HG03342 (cell line): ENCODE results near the gene SST.

ENCODE experiments used
- ATAC-seq: cut with Tn5 transposase; IDR thresholded peaks from one replicate; pipeline ENCODE4 v1.9.1; 2021; ENCODE audit warnings: mild to moderate bottlenecking, moderate library complexity; ENCODE audit not compliant: unreplicated experiment

SST gene

GRCh38 chr3:187669675-187670504, at the start of gene SST:
Gene SST, minus strand, starts transcription at chr3:187670394. Its CDS starts 103 bp downstream, at chr3:187670291.
- ATAC-seq: no peak

DNA sequence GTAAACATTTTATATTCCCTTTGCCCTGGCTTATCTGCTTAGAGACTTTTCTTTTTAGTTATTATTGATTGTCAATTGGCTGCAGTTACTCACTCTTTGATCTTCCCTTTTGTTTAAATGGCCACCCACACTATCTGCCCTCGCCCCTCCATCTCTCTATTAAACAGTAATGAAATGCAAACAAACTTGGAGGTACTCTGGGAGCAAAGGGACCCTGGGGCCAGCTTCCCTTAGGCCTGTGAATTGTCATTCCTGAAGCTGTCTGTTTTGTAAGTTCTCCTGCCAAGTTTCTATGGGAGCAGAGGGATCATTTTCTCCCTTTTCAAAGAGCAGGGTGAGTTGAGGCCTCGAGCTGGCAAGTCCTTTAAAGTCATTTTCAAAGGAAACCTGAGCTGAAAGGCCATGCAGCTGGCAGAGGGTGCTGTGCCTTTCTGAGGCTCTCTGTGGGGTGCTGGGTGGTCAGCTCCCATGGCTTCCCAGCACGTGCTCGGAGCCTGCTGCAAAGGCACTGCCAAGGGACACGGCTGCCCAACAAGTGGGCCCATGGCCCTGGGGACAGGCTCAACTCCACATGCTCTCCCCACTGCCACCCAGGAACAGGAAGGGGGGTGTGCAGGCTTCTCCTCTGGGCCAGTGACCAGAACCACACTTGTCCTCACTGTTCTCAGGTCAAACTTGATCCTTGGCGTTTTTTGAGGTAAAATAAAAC, 49.6 kb upstream of the SST start:
- no peak for ATAC-seq

DNA sequence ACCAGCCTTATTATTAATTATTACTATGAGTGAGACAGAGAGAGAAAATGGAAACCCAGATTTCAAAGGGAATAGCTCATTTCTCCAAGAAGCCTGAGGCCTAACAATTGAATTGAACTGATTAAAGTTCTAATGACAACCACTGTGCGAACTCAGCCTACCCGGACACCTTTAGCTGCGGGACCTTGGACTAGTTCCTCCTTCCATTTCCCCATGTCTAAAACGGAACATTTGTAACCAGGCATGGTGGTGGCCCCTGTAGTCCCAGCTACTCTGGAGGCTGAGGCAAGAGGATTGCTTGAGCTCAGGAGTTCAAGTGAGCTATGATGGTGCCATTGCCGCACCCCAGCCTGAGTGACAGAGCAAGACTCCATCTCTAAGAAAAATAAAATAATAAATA, 48.6 kb upstream of the SST start:
- ATAC-seq: no peak

DNA sequence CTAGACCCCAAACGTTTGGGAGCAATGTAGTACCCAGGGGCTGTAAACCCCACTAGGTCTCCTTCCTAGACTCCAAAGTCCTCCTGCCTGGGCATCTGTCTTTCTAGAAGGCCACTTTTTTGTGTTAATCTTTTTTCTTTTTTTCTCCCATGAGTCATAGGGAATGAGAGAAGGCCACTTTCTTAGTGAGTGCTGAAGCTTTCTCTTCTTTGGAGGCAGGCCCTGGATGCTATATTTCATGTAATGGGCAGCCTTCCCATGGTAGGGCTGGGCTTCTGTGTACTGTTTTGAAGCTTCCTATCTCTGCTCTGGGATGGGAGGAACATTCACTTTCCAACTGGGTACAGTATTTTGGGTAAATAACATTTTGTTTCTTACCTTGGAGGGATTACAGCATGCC, 47.4 kb upstream of the SST start:
- ATAC-seq: no peak

DNA sequence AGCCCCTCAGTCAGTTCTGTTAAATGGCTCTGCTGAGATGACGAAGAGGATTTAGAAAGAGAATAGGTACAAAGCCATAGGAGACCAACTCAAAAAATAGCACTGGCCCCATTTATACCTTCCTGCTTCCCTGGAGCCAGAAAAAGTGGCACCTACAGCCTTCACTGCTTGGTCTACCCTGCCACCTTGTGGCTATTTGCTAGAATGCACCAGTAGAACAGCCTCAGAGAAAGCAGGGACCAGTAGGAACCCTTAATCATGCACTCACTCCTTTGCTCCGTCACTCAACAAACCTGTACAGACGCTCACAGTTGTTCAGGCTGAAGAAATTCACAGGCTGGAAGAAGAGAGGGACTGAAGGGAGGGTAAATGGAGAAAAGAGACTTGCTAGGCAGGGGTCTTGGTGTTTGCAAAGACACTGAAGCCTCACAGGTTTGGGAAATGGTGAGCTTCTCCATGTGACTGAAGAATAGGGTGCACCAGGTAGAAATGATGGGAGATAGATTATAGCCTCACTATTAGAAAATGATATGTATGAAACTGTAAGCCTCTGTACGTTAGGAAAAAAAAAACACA, 44.3 kb upstream of the SST start:
- peak; percentile 91 for ATAC-seq

GRCh38 chr3:187713504-187713903, 43.3 kb upstream of the SST start:
- no peak for ATAC-seq

- no peak for ATAC-seq
Observed at GRCh38 chr3:187709155-187709554, 39.0 kb upstream of the SST start.

DNA sequence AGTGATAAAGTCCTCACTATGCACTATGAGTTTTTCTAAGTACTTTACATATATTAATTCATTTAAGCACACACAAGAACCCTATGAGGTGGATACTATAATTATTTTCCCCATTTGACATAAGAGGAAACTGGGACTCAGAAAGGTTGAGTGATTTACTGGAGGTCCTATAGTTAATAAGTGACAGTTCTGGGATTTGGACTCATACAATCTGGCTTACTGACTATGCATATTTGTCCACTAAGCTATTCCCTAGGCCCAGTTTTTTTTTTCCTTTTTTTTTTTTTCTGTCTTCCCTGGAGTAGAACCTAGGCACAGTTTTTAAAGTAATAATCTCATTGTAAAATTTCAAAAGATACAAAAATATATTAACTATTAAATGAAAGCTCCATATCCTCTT, 38.5 kb upstream of the SST start:
- ATAC-seq: no peak

- ATAC-seq: no peak
Observed at GRCh38 chr3:187706971-187707370, 36.8 kb upstream of the SST start.

- ATAC-seq: no peak
Observed at GRCh38 chr3:187705164-187705563, 35.0 kb upstream of the SST start.

DNA sequence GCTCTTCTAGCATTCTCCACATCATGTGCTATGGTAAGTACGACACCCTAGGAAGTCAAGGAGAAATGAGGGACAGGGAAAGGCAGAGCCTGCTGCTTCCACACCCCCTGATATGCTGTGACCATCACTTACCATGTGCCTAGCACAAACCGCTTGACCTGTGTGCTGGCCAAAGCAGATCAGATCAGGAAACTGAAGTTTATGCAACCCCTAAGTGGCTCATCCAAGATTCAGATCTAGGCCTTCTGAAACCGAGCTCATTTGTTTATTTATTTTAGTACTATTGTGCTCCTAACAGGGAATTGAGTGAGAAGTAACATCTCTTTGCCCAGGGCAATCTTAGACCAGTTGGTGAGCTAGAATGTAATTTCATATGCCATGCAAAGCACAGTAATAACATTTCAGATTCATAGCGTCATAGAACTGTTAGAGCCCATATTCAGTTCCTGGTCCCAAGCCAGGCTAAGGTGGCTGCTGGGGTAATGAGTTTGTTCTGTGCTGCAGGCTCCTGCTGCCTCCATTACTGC, 32.4 kb upstream of the SST start, which contains the start of gene RTP2:
RTP2 (minus strand) TSS at position 51 of the 527 bp plus-strand sequence. CDS start 429 bp downstream, outside the sequence.
- no peak for ATAC-seq

GRCh38 chr3:187700249-187700648, 30.1 kb upstream of the SST start:
- no peak for ATAC-seq

DNA sequence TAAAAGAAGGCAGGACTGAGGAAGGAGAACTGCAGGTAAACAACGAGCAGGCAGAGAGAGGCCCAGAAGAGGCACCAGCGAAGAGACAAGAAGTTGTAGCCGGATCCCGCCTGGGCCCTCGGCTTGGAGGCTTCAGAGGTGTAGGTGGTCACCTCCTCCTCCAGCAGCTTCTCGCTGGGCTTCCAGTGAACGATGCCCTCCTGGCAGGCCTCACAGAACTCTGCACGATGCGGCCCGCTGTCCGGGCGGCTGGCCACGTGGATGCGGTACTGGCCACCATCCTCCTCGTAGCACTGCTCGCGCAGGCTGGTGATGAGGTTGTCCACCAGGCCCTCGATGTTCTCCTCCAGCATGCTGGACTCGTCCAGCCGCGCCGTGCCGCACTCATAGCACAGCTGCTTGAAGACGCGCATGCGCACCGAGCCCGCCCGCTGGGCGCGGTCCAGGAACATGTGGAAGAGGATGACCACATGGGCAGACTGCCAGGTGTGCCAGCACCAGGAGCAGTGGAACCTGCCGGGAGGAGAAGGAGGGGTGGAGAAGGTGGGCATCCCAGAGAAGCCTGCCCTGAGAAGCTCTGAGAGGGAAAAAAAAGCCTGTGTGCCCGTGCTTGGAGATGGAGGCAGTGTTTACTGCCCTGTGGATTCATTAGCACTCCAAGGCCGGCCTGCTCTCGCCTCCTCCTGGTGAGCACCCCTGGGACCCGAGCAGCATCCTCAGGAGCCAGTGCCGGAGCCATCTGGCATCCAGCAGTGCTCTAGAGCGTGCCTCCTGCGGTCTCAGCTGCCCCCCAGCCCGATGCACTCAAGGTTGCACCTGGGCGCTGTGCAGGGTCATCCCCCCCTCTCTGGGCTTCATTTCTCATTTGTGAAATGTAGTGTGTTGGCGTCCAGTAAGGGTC, 28.6 kb upstream of the SST start:
- ATAC-seq: no peak

- ATAC-seq: no peak
Observed at GRCh38 chr3:187696021-187696420, 25.8 kb upstream of the SST start.

- no peak for ATAC-seq
Observed at GRCh38 chr3:187695449-187695848, 25.3 kb upstream of the SST start.

- ATAC-seq: no peak
Observed at GRCh38 chr3:187694801-187695200, 24.6 kb upstream of the SST start.

DNA sequence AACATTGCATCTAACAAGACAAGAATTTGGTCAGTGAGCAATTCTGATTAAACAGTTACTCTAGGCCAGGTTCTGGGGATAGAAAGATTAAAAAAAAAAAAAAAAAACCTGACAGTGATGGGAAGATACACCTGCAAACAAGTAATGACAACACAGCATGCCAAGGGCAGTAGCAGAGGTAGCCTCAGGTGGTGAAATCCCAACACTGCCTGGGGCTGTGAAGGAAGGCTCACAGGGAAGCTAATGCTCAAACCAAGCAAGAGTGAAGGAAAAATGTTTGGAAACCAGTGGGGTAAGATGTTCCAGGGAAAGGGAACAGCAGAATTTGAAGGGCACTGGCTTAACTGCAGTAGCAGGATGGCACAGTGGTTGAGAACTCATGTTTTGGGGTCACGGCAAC, 23.2 kb upstream of the SST start:
- ATAC-seq: no peak

GRCh38 chr3:187689984-187690383, 19.8 kb upstream of the SST start:
- ATAC-seq: no peak

DNA sequence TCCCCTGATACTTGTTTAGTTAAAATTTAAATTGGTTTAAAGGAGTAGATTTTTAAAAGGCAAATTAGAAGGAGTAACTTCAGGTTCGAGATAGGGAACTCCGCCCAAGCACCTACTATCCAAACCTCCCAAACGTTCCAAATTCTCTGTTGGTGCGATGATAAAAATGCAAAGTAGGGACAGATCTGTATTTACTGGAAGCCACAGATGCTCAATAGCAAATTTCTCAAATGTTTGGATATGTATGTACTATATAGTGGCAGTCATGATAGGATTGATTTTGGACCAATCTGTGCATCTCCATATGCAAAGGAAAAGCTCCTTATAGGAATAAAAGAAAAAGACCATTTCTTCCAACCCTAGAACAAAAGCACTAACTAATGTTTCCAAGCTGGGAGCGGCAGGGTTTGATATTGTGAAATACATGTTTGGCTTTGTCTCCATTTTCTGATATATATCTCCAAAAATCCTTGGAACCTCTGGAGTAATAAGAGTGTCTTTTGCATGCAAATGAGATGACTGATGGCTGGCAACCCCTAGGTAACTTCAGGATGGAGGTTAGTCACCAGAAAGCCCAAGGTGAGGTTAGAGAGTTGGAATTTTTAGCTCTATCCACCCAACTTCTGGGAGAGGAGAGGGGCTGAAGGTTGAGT, 16.6 kb upstream of the SST start:
- ATAC-seq: no peak

- ATAC-seq: no peak
Observed at GRCh38 chr3:187685948-187686347, 15.8 kb upstream of the SST start.
